Epithelial cell of esophagus (primary cell): Measurements from ENCODE around the gene HSPB6.
"Not testable (repeated sequence)": the region's sequence is repeated elsewhere in the genome, so short reads cannot be mapped to it uniquely, and the experiment has no call there.

Source experiments
- DNase-seq: peaks from one replicate; pipeline ENCODE4 v3.0.0; 2010; ENCODE audit warnings: low read depth
- H3K4me3 ChIP-seq: 2 replicates; pipeline ENCODE4 v1.5.1; 2011; ENCODE audit warnings: mild to moderate bottlenecking, low read length, control low read depth
- TF ChIP-seq, protein P1 (sequence below): IDR thresholded peaks from 2 replicates; pipeline ENCODE4 v1.5.1; 2011; ENCODE audit warnings: low read depth, mild to moderate bottlenecking, low read length, control low read depth, inconsistent platforms; ENCODE audit not compliant: insufficient read depth; ENCODE audit errors: missing control alignments

Gene HSPB6

DNA sequence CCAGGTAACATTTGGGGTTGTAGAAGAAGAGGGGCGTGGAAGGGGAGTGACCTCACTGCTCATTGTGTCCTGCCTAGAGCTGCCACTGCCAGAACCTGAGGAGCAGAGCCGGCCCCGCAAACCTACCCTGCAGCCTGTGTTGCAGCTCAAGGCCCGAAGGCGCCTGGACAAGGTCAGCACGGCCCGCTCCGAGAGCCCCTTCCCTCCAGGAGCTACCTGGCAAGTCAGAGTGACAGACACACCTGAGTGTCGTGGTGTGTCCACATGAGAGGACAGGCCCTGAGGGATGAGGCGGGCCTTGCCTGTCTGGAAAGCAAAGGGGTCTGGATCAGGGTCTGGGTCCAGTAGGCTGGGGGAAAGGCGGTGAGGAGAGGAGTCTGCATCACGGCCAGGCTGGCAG, 32.3 kb downstream of the HSPB6 start:
- TF ChIP-seq, protein P1, sequence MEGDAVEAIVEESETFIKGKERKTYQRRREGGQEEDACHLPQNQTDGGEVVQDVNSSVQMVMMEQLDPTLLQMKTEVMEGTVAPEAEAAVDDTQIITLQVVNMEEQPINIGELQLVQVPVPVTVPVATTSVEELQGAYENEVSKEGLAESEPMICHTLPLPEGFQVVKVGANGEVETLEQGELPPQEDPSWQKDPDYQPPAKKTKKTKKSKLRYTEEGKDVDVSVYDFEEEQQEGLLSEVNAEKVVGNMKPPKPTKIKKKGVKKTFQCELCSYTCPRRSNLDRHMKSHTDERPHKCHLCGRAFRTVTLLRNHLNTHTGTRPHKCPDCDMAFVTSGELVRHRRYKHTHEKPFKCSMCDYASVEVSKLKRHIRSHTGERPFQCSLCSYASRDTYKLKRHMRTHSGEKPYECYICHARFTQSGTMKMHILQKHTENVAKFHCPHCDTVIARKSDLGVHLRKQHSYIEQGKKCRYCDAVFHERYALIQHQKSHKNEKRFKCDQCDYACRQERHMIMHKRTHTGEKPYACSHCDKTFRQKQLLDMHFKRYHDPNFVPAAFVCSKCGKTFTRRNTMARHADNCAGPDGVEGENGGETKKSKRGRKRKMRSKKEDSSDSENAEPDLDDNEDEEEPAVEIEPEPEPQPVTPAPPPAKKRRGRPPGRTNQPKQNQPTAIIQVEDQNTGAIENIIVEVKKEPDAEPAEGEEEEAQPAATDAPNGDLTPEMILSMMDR, result no peak
- H3K4me3 ChIP-seq, result no peak overlapping the region
- DNase-seq, result no peak

DNA sequence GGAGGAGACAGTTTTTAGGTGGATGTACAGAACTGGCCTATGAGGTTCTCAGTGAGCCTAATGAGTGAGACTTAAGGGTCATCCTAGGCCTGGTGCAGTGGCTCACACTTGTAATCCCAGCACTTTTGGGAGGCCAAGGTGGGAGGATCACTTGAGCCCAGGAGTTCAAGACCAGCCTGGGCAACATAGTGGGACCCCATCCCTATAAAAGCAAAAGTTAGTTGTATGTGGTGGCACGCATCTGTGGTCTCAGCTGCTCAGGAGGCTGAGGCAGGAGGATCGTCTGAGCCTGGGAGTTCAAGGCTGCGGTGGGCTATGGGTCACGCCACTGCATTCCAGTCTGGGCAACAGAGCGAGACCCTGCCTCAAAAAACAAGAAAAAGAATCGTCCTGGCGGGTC, 32.7 kb downstream of the HSPB6 start:
- H3K4me3 ChIP-seq, DNase-seq: not testable (repeated sequence)

DNA sequence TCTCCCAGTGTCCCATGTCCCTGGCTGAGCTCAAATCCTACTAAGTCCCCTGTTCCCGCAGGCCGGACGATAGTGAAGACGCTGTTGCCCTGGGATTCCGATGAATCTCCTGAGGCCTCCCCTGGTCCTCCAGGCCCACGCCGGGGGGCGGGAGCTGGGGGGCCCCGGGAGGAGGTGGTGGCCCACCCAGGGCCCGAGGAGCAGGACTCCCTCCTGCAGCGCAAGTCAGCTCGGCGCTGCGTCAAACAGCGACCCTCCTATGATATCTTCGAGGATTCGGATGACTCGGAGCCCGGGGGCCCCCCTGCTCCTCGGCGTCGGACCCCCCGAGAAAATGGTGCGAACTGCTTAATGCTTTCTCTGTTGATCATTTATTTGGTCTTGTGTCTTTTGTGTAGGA, 33.2 kb downstream of the HSPB6 start:
- TF ChIP-seq, protein P1, result no peak
- no peak overlapping the region for H3K4me3 ChIP-seq
- DNase-seq, result no peak

DNA sequence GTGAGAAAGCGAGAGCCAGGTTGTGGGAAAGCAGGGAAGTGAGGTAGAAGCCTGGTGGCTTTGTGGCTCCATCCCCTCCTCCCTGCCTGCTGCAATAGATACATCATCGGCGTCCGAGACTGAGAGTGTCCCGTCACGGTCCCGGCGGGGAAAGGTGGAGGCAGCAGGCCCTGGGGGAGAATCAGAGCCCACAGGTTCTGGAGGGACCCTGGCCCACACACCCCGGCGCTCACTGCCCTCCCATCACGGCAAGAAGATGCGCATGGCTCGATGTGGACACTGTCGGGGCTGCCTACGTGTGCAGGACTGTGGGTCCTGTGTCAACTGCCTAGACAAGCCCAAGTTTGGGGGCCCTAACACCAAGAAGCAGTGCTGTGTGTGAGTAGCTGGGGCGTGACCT, 33.9 kb downstream of the HSPB6 start:
- TF ChIP-seq, protein P1, result no peak
- H3K4me3 ChIP-seq, result no peak overlapping the region
- DNase-seq, result no peak

DNA sequence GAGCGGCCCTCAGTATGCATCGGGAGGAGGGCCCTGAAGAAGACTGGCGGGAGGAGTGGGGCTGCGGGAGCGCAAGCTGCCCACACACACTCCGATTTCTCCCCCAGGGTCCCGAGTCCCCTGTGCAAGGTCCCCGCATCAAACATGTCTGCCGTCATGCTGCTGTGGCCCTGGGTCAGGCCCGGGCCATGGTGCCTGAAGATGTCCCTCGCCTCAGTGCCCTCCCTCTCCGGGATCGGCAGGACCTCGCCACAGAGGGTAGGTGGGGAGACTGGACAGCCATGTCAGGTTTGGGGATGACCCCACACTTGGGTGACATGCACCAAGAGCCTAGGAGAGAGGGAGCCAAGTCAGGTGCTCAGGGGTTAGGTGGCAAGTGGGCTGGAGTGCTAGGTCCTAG, 34.4 kb downstream of the HSPB6 start:
- no peak overlapping the region for H3K4me3 ChIP-seq
- TF ChIP-seq, protein P1, result no peak
- no peak for DNase-seq

DNA sequence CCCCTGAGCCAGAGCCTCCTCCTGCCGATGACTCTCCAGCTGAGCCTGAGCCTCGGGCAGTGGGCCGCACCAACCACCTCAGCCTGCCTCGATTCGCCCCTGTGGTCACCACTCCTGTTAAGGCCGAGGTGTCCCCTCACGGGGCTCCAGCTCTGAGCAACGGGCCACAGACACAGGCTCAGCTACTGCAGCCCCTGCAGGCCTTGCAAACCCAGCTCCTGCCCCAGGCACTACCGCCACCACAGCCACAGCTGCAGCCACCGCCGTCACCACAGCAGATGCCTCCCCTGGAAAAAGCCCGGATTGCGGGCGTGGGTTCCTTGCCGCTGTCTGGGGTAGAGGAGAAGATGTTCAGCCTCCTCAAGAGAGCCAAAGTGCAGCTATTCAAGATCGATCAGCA, 35.5 kb downstream of the HSPB6 start:
- DNase-seq, result no peak
- no peak overlapping the region for H3K4me3 ChIP-seq
- TF ChIP-seq, protein P1, result no peak

DNA sequence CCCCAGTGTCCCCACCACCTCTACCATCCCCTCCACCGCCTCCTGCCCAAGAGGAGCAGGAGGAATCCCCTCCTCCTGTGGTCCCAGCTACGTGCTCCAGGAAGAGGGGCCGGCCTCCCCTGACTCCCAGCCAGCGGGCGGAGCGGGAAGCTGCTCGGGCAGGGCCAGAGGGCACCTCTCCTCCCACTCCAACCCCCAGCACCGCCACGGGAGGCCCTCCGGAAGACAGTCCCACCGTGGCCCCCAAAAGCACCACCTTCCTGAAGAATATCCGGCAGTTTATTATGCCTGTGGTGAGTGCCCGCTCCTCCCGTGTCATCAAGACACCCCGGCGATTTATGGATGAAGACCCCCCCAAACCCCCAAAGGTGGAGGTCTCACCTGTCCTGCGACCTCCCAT, 36.2 kb downstream of the HSPB6 start:
- TF ChIP-seq, protein P1, result no peak
- DNase-seq, result no peak
- H3K4me3 ChIP-seq, result no peak overlapping the region

DNA sequence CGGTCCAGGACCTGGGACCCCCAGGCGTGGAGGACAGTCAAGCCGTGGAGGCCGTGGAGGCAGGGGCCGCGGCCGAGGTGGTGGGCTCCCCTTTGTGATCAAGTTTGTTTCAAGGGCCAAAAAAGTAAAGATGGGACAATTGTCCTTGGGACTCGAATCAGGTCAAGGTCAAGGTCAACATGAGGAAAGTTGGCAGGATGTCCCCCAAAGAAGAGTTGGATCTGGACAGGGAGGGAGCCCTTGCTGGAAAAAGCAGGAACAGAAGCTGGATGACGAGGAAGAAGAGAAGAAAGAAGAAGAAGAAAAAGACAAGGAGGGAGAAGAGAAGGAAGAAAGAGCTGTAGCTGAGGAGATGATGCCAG, 36.7 kb downstream of the HSPB6 start:
- no peak overlapping the region for H3K4me3 ChIP-seq
- TF ChIP-seq, protein P1, result no peak
- no peak for DNase-seq
